NCI-H1436 treated with DMSO at 0.1 percent for 48 hours (cell line): ENCODE data around the gene RALGAPA1.

Experiments used
- DNase-seq: peaks from one replicate; lab custom pipeline; 2025; lab: John Stamatoyannopoulos, UW

RALGAPA1 gene

GRCh38 chr14:35534873-35535482 is 274.1 kb downstream of the RALGAPA1 start:
- DNase-seq: no peak

- DNase-seq: no peak
Observed at GRCh38 chr14:35534208-35534872, 274.8 kb downstream of the RALGAPA1 start.

DNA sequence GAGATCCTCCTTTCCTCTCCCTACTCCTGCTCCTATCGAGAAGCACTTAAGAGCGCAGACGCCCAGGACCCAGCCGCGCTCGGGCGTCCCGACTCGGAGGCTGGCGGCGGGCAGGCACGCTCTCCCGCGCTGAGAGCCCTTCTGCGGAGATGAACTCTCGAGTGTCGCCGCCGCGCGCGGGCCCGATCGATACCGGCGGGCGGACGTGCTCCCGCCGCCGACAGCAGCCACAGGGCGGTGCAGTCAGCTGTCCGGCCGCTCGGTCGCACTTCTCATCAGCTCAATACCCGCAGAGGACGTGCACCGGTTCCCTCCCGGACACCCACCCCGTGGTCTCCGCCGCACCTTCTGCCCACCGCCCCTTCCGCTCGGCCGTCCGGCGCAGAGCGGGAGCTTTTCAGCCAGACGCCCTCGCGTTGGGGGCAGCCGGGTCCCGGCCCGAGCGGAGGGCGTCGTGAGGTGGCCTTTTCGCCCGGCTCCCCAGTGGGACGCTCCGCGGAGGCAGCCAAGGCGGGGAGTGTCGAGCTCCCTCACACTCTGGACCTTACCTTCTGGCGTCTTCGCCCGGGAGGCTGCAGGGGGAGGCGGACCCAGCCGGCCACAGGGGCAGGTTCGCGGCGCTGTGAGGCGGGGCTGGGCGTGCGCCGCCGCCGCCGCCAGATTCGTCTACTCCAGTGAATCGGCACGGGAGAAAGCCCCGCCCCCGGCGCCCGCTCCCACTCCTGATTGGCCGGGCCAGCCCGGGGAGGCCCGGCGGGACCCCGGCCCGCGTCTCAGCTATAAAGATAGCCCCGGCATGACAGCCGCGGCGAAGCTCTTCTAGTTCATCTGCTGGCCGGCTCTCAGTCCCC is 275.5 kb downstream of the RALGAPA1 start, which contains the start of gene INSM2:
TSS of gene INSM2 (plus strand) at position 808 of the 851 bp plus-strand sequence. CDS start 89 bp downstream, outside the sequence.
- DNase-seq: peak; percentile 51

- DNase-seq: no peak
Observed at GRCh38 chr14:35532783-35533356, 276.2 kb downstream of the RALGAPA1 start.

- no peak for DNase-seq
Observed at GRCh38 chr14:35531960-35532747, 276.9 kb downstream of the RALGAPA1 start.

DNA sequence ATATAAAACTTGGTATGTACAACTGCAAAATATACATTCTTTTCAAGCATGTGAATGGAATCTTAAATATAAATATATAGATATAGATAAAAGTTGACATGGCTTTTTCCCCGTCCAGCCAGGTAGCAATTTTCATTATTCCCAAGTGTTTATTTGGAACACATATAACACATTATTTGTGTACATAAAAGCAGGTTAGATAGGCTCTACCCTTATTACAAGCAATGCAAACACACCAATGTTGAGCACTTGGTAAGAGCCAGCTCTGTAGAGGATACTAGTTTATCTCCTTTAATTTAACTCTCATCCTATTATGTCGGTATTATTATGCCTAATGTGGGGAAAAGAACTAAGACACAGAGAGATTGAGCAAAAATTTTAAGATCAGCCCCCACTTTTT is 282.1 kb downstream of the RALGAPA1 start:
- no peak for DNase-seq

DNA sequence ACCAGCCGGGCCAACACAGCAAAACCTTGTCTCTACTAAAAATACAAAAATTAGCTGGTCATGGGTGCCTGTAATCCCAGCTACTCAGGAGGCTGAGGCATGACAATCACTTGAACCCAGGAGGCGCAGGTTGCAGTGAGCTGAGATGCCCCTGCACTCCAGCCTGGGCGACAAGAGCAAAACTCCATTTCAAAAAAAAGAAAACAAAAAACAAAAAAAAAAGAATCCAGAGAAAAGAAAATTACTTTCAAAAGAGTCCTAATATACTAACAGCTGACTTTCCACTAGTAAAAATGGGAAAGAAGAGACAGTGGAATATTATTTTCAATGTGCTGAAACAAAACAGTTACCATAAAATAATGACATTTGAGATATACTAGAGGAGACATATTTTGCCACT is 283.4 kb downstream of the RALGAPA1 start:
- DNase-seq: no peak

DNA sequence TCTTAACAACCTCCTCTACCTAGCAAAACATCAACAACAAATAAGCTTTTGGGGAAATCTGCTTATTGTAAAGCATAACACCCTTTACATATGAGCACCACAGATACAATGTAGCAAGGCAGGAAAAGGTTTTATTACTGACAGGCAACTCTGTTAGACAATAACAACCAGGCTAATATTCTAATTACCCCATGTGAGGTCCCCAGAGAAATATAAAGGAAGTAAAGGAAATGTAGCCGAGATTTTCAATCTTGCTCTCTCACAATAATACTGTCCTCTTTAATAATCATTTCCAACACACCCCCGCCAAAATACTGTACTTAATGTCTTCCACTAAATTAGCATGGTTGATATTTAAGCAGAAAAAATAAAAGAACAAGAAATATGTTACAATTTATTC is 289.1 kb downstream of the RALGAPA1 start:
- DNase-seq: no peak

DNA sequence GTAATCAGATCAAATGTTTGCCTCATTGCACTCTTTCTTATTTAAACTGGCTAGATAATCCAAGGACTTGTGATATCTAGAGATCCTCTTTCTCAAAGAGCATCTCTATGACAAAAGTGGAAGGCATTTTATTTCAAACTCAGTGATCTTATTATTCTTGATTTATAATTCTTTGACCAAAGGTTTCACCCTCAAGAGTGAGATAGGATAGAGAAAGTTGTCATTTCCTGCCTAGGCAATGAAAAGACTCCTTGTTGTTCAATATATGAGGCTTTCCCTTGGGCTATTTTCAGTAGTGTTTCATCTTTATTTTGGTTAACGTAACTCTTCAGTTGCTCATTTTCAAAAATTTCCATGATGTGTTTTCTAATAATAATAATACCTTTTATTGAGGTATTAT is 293.2 kb downstream of the RALGAPA1 start:
- DNase-seq: no peak

DNA sequence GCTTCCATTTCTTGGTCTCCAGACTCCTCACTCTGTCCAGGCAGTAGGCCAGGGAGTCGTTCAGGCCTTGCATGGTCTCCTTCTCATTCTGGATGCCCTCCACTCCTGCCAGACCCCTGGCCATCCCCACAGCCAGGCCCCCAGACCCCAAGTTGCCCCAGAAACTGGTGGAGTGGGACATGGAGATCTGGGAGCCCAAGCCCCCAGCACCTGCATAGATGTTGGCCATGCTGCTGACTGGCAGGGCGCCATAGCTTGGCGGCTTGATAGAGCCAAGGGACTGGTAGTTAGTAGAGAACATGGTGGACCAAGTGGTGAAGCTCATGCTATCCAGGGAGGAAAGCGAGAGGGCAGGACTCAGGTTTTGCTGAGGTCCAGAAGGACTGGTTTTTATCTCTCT is 296.3 kb downstream of the RALGAPA1 start:
- DNase-seq: no peak

DNA sequence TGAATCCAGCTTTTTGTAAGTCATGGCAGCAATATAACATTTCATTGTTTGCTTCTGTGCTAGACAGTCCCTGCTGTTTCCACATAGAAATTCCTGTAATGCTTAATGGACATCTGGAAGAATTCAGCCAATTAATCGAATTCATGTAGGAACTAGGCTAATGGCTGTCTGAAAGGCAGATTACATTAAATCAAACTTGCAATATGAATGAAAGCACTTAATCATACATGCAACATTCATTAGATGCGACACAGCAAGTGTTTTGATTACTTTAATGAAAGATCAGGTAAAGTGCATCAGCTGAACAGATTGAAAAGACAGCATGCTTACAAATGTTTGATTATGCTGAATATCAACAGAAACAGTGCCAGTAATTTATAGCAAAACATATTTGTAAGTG is 299.2 kb downstream of the RALGAPA1 start:
- no peak for DNase-seq

GRCh38 chr14:35506927-35507326 is 302.2 kb downstream of the RALGAPA1 start:
- DNase-seq: no peak

DNA sequence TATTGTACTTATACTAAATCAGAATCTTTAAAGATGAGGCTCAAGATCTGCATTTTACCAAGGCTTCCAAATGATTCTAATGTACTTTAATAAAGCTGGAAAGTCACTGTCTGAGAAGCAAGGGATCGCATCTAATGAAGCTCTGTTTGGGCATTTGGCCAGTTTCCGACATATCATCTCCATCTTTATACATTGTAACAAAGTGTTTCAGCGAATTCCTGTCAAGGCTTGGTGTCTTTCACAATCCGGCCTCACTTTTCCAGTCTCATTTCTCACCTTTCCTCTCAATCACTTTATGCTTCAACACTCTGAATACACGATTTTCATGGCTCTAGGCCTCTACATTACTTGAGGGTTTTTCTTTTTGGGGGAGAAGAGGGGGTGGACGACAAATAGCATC is 302.6 kb downstream of the RALGAPA1 start:
- DNase-seq: no peak

- DNase-seq: no peak
Observed at GRCh38 chr14:35504260-35504659, 304.8 kb downstream of the RALGAPA1 start.

- DNase-seq: peak; percentile 36
Observed at GRCh38 chr14:35503646-35504045, 305.4 kb downstream of the RALGAPA1 start.

DNA sequence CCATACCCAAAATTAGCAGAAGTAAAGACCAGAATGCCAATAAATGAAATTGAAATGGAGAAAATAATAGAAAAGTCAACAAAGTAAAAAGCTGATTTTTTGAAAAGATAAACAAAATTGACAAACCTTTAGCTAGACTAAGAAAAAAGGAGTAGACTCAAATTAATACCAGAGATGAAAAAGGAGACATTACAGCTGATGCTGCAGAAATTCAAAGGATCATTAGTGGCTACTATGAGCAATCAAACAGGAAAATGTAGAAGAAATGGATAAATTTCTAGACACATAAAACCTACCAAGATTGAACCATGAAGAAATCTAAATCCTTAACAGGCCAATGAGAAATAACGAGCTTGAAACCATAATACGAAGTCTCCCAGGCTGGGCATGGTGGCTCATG is 309.9 kb downstream of the RALGAPA1 start:
- DNase-seq: no peak

DNA sequence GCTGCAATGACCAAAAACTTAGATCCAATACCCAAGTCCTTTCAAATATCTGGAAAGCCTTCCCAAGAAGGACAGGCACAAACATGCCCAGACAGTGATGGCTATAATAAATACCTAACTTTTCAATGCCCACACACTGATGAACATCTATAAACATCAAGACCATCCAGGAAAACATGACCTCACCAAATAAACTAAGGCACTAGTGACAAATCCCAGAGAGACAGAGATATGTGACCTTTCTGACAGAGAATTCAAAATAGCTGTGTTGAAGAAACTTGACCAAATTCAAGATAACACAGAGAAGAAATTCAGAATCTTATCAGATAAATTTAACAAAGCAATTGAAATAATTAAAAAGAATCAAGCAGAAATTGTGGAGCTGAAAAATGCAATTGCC is 313.8 kb downstream of the RALGAPA1 start:
- DNase-seq: no peak

DNA sequence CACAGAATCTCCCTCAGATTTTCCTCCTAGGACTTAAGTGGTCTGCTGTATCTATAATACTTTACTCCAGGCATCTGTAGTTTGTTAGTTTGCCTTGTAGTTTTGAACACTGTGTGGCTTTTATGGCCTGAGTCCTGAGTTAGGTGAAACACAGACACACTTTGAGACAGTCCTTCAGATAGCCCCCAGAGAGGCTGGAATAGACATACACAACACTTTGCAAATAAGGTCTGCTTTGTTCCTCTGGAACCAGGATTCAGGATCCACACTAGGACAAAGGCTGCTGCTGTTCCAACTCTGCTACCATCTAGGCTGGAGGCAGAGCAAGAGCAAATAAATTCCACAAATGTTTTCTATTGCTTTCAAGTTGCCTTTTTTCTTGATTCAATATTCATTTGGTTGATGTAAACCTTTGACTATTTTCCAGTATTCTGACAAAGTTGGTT is 316.5 kb downstream of the RALGAPA1 start:
- DNase-seq: no peak
